Cardiac muscle cell (in vitro differentiated cells and primary cell): ENCODE data around the gene MTMR1. TPM values are rescaled to one million over a fixed set of nuclear protein-coding genes. Genes with fewer than 3 reads are reported as not detected.

Experiments used
- DNase-seq, 2 donors: peaks; one replicate each; pipeline versions ENCODE4 v3.0.0 to v3.0.0-alpha.2; 2010 to 2017; ENCODE audit warnings: low read depth in 1 of 2, low spot score in 1 of 2
- H3K27ac ChIP-seq: fragments of 200-600 bp; sonication (generic); 2 replicates; pipeline ENCODE4 v1.5.1; 2016
- H3K27me3 ChIP-seq: fragments of 200-600 bp; sonication (generic); 2 replicates; pipeline ENCODE4 v1.6.0; 2016; ENCODE audit warnings: control low read depth
- H3K36me3 ChIP-seq: fragments of 200-600 bp; sonication (generic); 2 replicates; pipeline ENCODE4 v1.5.1; 2016; ENCODE audit warnings: control low read depth
- H3K4me1 ChIP-seq: fragments of 200-600 bp; sonication (generic); 2 replicates; pipeline ENCODE4 v1.8.1; 2017; ENCODE audit warnings: low read depth, mild to moderate bottlenecking, mixed run types
- H3K4me3 ChIP-seq: fragments of 200-600 bp; sonication (generic); 2 replicates; pipeline ENCODE4 v1.5.1; 2016; ENCODE audit warnings: mild to moderate bottlenecking
- H3K9me3 ChIP-seq: fragments of 200-600 bp; sonication (generic); 2 replicates; pipeline ENCODE4 v1.5.1; 2017; ENCODE audit warnings: low read depth, mild to moderate bottlenecking, control low read depth
- polyA plus RNA-seq: library from polyadenylated mRNA; unstranded; fragments of >200 nt; fragmentation: Nextera tagmentation; extraction: Ambion mirVana; gene quantifications from 2 replicates; pipeline ENCODE4 v1.2.1, GENCODE V29; 2016
- total RNA-seq: library from RNA; depleted of rRNA; stranded (reverse); fragments of >200 nt; gene quantifications from 2 replicates; pipeline ENCODE4 v1.2.3, GENCODE V29; 2016
- TF ChIP-seq, protein P1 (sequence below): IDR thresholded peaks from 2 replicates; pipeline ENCODE4 v1.5.1; 2012; ENCODE audit warnings: low read depth, mild to moderate bottlenecking, low read length

The MTMR1 gene
- total and polyA plus RNA-seq, 2 experiments from 2014 or later, result 20.2 to 22.3 TPM

DNA sequence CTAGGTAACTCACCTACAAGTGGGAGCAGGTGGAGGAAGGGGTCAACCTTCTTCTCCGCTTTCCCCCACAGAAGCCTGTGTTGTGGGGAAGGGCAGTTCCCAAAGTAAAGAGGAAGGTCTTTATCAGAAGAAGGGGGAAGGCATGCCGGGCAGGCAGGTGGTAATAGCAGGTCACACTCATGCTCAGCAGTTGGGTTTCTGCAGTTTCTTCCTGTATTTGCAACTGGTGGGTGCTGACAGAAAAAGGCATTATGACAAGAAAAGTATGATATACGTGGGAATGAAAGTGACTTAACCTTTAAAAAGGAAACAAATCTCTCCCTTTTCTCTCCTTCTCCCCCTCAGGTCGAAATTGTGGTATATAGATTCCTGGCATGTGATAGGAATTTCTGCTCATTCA, 3.7 kb downstream of the MTMR1 start:
- no peaks in the 10 kb centered on the region for H3K27me3 ChIP-seq
- H3K4me1 ChIP-seq, result no peaks in the 10 kb centered on the region
- H3K27ac ChIP-seq, result no peak overlapping the region
- peaks cover 2% of the 10 kb centered on the region for H3K36me3 ChIP-seq
- H3K9me3 ChIP-seq, result no peaks in the 10 kb centered on the region
- DNase-seq, result no peak
- TF ChIP-seq, protein P1, sequence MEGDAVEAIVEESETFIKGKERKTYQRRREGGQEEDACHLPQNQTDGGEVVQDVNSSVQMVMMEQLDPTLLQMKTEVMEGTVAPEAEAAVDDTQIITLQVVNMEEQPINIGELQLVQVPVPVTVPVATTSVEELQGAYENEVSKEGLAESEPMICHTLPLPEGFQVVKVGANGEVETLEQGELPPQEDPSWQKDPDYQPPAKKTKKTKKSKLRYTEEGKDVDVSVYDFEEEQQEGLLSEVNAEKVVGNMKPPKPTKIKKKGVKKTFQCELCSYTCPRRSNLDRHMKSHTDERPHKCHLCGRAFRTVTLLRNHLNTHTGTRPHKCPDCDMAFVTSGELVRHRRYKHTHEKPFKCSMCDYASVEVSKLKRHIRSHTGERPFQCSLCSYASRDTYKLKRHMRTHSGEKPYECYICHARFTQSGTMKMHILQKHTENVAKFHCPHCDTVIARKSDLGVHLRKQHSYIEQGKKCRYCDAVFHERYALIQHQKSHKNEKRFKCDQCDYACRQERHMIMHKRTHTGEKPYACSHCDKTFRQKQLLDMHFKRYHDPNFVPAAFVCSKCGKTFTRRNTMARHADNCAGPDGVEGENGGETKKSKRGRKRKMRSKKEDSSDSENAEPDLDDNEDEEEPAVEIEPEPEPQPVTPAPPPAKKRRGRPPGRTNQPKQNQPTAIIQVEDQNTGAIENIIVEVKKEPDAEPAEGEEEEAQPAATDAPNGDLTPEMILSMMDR, result no peak
- no peak overlapping the region for H3K4me3 ChIP-seq

- no peak overlapping the region for H3K4me3 ChIP-seq
- H3K27me3 ChIP-seq, result no peaks in the 10 kb centered on the region
- TF ChIP-seq, protein P1, result no peak
- no peak for DNase-seq
- no peak overlapping the region for H3K27ac ChIP-seq
- H3K36me3 ChIP-seq, result peaks cover 2% of the 10 kb centered on the region
- no peaks in the 10 kb centered on the region for H3K9me3 ChIP-seq
- no peaks in the 10 kb centered on the region for H3K4me1 ChIP-seq
These were observed 4.4 kb downstream of the MTMR1 start for GRCh38 chrX:150697641-150698040.

DNA sequence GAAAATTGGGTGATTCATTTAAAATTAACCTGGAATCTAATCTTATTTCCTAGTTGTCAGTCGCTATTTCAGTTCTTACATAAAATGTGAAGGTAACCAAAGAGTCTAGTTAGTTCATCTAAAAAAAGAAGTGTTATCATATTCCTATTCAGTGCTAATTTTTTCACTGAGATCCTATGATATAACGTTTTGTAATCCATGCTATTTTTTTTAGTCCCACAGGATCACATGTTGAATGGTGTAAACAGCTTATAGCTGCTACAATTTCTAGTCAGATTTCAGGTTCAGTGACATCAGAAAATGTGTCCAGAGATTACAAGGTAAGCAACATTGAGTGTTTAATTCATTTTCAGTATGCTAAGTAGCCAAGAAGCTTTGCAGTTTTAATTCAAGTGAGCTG, 5.8 kb downstream of the MTMR1 start:
- TF ChIP-seq, protein P1, result no peak
- no peak for DNase-seq
- Histone ChIP-seq H3K27ac (no peak overlapping the region), H3K4me1 (no peaks in the 10 kb centered on the region), H3K36me3 (peaks cover 2% of the 10 kb centered on the region), H3K4me3 (no peak overlapping the region), H3K9me3 (no peaks in the 10 kb centered on the region), H3K27me3 (no peaks in the 10 kb centered on the region)

GRCh38 chrX:150700107-150700506, 6.9 kb downstream of the MTMR1 start:
- Histone ChIP-seq H3K27ac (no peak overlapping the region), H3K27me3 (no peaks in the 10 kb centered on the region), H3K4me1 (no peaks in the 10 kb centered on the region), H3K9me3 (no peaks in the 10 kb centered on the region), H3K36me3 (peaks cover 2% of the 10 kb centered on the region), H3K4me3 (no peak overlapping the region)
- DNase-seq, result no peak
- TF ChIP-seq, protein P1, result no peak

GRCh38 chrX:150701377-150701776, 8.2 kb downstream of the MTMR1 start:
- no peaks in the 10 kb centered on the region for H3K27me3 ChIP-seq
- H3K9me3 ChIP-seq, result no peaks in the 10 kb centered on the region
- DNase-seq, result no peak
- no peaks in the 10 kb centered on the region for H3K4me1 ChIP-seq
- no peak overlapping the region for H3K27ac ChIP-seq
- TF ChIP-seq, protein P1, result no peak
- no peak overlapping the region for H3K4me3 ChIP-seq
- H3K36me3 ChIP-seq, result peaks cover 2% of the 10 kb centered on the region
